Measurements from ENCODE around the gene ACSL1. TPM values are rescaled to one million over a fixed set of nuclear protein-coding genes. Genes with fewer than 3 reads are reported as not detected.

Gene ACSL1
- total and polyA plus RNA-seq, 9 of the 15 experiments (the other 6 are each of a cell fraction or from before 2014, with no cell fraction given): 6.7 to 24.1 (median 15.0) TPM

DNA sequence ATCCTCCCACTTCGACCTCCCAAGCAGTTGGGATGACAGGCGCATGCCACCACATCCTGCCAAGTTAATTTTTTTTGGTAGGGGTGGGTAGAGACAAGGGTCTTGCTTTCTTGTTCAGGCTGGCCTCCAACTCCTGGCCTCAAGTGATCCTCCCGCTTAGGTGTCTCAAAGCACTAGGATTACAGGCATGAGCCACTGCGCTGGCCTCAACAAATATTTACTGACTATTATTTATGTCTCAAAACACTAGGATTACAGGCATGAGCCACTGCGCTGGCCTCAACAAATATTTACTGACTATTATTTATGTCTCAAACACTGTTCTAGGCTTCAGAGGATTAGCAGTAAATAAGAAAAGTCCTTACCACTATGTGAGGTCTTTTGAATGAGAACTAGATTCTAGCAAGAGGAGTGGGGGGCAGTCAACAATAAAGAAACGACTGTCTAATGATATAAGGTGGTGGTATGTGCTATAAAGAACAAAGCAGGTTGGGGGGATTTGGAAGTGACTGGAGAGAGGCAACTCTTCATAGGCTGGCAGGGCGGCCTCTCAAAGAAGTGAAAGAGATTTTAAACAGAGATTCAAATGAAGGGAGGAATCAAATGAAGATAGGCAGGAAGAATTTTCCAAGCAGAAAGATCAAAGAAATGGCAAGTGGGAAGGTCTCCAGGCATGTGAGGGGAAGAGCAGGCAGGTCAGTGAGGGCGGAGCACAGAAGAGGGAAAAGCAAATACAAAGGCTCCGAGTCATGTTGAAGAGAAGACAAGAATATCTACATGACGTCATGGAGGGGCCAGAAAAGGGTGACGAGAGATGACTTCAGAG lies 12.7 kb upstream of the ACSL1 start (continued):
- TF ChIP-seq NBN (IDR thresholded peaks at IDR 0.05; ENCODE audit: low read depth) (peak; percentile 63; the same call in 1 of the 2 replicates), NFRKB (IDR thresholded peaks at IDR 0.05; ENCODE audit: low read depth) (no peak), ZNF263 (CRISPR knock-in tag; IDR thresholded peaks at IDR 0.05; ENCODE audit: borderline replicate concordance) (no peak), PHF20 (IDR thresholded peaks at IDR 0.05; ENCODE audit: partially characterized antibody) (no peak), ZNF232 (CRISPR knock-in tag; IDR thresholded peaks at IDR 0.05) (no peak), MCM3 (IDR thresholded peaks at IDR 0.05) (no peak), ATF1 (CRISPR knock-in tag; IDR thresholded peaks at IDR 0.05) (no peak; the same call in 1 of the 2 replicates), ATF1 (tag; IDR thresholded peaks at IDR 0.05) (peak; percentile 92), ZNF217 (CRISPR knock-in tag; IDR thresholded peaks at IDR 0.05) (no peak), ZNF347 (CRISPR knock-in tag; IDR thresholded peaks at IDR 0.05; ENCODE audit: low read depth) (no peak), U2AF1 (optimal IDR thresholded peaks at IDR 0.05; ENCODE audit: low read depth, low read length) (no peak), FIP1L1 (IDR thresholded peaks at IDR 0.05; ENCODE audit: low read depth, low read length, poor library complexity, severe bottlenecking) (no peak), ZNF668 (CRISPR knock-in tag; IDR thresholded peaks at IDR 0.05) (no peak), POLR2B (IDR thresholded peaks at IDR 0.05; ENCODE audit: low read depth, partially characterized antibody) (no peak), PTBP1 (IDR thresholded peaks at IDR 0.05; ENCODE audit: low read depth, low read length) (no peak), ZNF79 (CRISPR knock-in tag; IDR thresholded peaks at IDR 0.05; ENCODE audit: low read depth) (no peak), NUFIP1 (IDR thresholded peaks at IDR 0.05; ENCODE audit: partially characterized antibody) (no peak), NR1H2 (CRISPR knock-in tag; IDR thresholded peaks at IDR 0.05) (no peak), CHD4 (IDR thresholded peaks at IDR 0.05; ENCODE audit: insufficient read depth, insufficient replicate concordance, low read depth, low read length, poor library complexity, severe bottlenecking) (no peak), ELF2 (CRISPR knock-in tag; IDR thresholded peaks at IDR 0.05) (no peak)
- TF ChIP-seq, protein P1, sequence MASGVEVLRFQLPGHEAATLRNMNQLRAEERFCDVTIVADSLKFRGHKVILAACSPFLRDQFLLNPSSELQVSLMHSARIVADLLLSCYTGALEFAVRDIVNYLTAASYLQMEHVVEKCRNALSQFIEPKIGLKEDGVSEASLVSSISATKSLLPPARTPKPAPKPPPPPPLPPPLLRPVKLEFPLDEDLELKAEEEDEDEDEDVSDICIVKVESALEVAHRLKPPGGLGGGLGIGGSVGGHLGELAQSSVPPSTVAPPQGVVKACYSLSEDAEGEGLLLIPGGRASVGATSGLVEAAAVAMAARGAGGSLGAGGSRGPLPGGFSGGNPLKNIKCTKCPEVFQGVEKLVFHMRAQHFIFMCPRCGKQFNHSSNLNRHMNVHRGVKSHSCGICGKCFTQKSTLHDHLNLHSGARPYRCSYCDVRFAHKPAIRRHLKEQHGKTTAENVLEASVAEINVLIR (CRISPR knock-in tag; IDR thresholded peaks at IDR 0.05): peak; percentile 83
- TF ChIP-seq, protein P2, sequence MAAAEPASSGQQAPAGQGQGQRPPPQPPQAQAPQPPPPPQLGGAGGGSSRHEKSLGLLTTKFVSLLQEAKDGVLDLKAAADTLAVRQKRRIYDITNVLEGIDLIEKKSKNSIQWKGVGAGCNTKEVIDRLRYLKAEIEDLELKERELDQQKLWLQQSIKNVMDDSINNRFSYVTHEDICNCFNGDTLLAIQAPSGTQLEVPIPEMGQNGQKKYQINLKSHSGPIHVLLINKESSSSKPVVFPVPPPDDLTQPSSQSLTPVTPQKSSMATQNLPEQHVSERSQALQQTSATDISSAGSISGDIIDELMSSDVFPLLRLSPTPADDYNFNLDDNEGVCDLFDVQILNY (CRISPR knock-in tag; IDR thresholded peaks at IDR 0.05): no peak
- TF ChIP-seq, protein P3, sequence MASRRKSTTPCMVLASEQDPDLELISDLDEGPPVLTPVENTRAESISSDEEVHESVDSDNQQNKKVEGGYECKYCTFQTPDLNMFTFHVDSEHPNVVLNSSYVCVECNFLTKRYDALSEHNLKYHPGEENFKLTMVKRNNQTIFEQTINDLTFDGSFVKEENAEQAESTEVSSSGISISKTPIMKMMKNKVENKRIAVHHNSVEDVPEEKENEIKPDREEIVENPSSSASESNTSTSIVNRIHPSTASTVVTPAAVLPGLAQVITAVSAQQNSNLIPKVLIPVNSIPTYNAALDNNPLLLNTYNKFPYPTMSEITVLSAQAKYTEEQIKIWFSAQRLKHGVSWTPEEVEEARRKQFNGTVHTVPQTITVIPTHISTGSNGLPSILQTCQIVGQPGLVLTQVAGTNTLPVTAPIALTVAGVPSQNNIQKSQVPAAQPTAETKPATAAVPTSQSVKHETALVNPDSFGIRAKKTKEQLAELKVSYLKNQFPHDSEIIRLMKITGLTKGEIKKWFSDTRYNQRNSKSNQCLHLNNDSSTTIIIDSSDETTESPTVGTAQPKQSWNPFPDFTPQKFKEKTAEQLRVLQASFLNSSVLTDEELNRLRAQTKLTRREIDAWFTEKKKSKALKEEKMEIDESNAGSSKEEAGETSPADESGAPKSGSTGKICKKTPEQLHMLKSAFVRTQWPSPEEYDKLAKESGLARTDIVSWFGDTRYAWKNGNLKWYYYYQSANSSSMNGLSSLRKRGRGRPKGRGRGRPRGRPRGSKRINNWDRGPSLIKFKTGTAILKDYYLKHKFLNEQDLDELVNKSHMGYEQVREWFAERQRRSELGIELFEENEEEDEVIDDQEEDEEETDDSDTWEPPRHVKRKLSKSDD (conservative IDR thresholded peaks at IDR 0.05; ENCODE audit: low read length): no peak
- TF ChIP-seq, protein P4, sequence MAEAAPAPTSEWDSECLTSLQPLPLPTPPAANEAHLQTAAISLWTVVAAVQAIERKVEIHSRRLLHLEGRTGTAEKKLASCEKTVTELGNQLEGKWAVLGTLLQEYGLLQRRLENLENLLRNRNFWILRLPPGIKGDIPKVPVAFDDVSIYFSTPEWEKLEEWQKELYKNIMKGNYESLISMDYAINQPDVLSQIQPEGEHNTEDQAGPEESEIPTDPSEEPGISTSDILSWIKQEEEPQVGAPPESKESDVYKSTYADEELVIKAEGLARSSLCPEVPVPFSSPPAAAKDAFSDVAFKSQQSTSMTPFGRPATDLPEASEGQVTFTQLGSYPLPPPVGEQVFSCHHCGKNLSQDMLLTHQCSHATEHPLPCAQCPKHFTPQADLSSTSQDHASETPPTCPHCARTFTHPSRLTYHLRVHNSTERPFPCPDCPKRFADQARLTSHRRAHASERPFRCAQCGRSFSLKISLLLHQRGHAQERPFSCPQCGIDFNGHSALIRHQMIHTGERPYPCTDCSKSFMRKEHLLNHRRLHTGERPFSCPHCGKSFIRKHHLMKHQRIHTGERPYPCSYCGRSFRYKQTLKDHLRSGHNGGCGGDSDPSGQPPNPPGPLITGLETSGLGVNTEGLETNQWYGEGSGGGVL (CRISPR knock-in tag; IDR thresholded peaks at IDR 0.05): no peak

All from K562 (cell line).